ENCODE measurements around the gene IQCM.

Gene IQCM

DNA sequence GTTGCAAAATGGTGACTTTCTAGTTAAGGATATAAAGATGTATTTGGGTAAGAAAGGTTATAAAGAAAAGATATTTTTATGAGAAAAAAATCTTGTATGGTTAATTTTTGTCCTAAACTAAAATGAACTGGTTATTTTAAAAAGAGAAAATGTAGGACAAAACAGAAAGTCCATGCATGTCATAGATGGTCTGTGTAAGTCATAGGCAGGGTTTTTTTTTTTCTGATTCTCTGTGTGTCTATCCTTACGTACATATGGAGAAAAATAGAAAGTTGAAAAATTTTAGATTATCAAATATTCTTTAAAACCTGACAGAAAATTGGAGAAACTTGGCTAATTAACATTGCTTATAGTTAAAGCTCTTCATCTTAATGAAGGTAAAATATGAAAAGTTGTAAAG is 493.4 kb downstream of the IQCM start:
- in situ Hi-C loops (cut with MboI; ENCODE audit: low sequenced_read_pairs) = no loop called here

DNA sequence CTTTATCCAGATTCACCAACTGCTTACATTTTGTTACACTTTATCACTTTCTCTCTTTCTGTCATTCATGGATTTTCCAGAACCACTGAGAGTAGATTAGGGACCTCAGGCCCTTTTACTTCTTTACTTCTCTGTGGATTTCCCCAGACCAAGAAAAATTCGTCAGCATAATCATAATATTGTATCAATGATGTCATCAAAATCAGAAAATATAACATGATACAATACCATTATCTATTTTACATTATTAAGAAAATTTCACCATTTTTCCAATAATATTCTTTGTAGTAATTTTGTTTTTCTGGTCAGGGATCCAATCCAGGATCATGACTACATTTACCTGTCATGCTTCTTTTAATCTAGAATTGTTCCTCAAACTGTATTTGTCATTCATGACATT is 494.2 kb downstream of the IQCM start:
- in situ Hi-C loops (cut with MboI; ENCODE audit: low sequenced_read_pairs) = no loop called here

- in situ Hi-C loops (cut with MboI; ENCODE audit: low sequenced_read_pairs) = no loop called here
These were observed 504.6 kb downstream of the IQCM start for GRCh38 chr4:149311076-149311475.

DNA sequence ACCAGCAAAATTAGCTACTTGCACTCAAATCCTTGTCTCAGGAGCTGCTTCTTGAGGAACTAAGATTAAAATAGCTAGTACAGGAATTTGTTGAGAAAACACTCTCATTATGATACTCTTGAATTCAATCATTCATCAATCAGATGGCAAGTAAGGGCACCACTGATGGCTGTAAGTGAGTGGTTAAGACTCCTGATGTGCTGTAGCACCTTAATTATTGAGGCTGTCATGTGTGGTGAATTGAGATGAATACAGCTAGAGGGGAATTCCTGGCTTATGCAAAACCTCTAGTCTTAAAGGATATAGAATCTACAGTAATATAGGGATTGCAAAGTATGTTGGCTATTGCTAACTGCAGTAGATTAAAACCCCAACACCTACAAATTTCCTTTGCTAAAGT is 509.1 kb downstream of the IQCM start:
- in situ Hi-C loops (cut with MboI; ENCODE audit: low sequenced_read_pairs) = no loop called here
